ENCODE measurements around the gene FBN1. TPM values are rescaled to one million over a fixed set of nuclear protein-coding genes. Genes with fewer than 3 reads are reported as not detected.

Gene FBN1
- total RNA-seq, 1 experiment from 2014 or later, result 6.7 TPM

DNA sequence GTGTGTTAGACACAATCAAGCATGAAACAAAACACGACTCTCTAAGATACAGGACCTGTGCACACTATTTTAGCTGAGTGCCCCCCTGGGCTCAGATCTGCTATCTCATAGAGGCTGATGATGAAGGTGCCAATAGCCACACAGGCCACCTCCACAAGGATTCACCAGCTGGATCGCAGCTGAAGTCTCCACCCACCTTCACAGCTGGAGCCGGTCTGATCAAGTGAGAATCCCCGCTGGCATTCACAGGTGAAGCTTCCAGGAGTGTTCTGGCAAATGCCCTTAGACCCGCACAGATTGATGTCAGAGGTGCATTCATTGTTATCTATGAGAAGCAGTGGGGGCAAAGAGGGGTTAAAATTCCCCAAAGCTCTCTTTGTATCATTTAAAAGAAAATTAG is 224.1 kb downstream of the FBN1 start:
- H2AFZ ChIP-seq (ENCODE audit: low read length), result no peak overlapping the region
- H3F3A ChIP-seq (ENCODE audit: low read length, unreplicated experiment), result no peaks in the 10 kb centered on the region
- no peak overlapping the region for H3K4me2 ChIP-seq (ENCODE audit: low read length)
- no peaks in the 10 kb centered on the region for H3K27me3 ChIP-seq (ENCODE audit: low read length)
- BruUV-seq (replicated peaks), result no TSS peak
- no peak overlapping the region for H3K9ac ChIP-seq (ENCODE audit: low read length)
- ChIA-PET CTCF (no interaction called here), POLR2A (ENCODE audit: unreplicated experiment) (no interaction called here)
- intact Hi-C loops (cut with micrococcal nuclease), result no loop called here
- TF ChIP-seq EZH2 (IDR thresholded peaks at IDR 0.05; ENCODE audit: low read length, unreplicated experiment) (no peak), EZH2phosphoT487 (IDR thresholded peaks at IDR 0.05; ENCODE audit: borderline replicate concordance, low read length) (no peak)
- TF ChIP-seq, protein P1, sequence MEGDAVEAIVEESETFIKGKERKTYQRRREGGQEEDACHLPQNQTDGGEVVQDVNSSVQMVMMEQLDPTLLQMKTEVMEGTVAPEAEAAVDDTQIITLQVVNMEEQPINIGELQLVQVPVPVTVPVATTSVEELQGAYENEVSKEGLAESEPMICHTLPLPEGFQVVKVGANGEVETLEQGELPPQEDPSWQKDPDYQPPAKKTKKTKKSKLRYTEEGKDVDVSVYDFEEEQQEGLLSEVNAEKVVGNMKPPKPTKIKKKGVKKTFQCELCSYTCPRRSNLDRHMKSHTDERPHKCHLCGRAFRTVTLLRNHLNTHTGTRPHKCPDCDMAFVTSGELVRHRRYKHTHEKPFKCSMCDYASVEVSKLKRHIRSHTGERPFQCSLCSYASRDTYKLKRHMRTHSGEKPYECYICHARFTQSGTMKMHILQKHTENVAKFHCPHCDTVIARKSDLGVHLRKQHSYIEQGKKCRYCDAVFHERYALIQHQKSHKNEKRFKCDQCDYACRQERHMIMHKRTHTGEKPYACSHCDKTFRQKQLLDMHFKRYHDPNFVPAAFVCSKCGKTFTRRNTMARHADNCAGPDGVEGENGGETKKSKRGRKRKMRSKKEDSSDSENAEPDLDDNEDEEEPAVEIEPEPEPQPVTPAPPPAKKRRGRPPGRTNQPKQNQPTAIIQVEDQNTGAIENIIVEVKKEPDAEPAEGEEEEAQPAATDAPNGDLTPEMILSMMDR (conservative IDR thresholded peaks at IDR 0.05; ENCODE audit: low read depth, low read length), result no peak
- H3K4me3 ChIP-seq (ENCODE audit: low read length), result no peak overlapping the region
- no peaks in the 10 kb centered on the region for H3K79me2 ChIP-seq (ENCODE audit: low read length)
- ATAC-seq (no peak), DNase-seq (no peak)
- peaks cover 21% of the 10 kb centered on the region for H3K4me1 ChIP-seq (ENCODE audit: insufficient read depth, low read length)
- no peaks in the 10 kb centered on the region for H4K20me1 ChIP-seq (ENCODE audit: low read length)
- H3K9me2 ChIP-seq (replicated peaks; ENCODE audit: low read length), result no peaks in the 10 kb centered on the region
- H3K36me3 ChIP-seq (ENCODE audit: low read depth, low read length), result no peaks in the 10 kb centered on the region
- H3K9me3 ChIP-seq (ENCODE audit: low read length), result no peaks in the 10 kb centered on the region
- no peak overlapping the region for H3K27ac ChIP-seq (ENCODE audit: low read length)

DNA sequence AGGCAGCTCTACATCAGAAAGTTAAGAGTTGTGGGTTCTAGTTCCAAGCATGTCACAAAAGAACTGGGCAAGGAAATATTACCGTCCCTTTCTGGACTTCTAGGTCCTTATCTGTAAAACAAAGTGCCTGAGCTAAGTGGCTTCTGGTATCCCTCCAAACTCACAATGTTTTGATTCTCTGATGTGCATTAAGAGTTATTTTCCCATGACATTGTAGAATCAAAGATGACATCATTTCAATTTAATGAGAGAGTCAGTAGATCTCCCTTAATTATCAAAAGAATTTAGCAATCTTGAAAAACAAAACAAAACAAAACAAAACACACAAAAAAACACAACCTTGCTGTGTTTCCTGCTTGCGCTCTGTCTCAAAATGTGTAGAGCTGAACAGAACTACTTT is 225.6 kb downstream of the FBN1 start:
- BruUV-seq (replicated peaks), result no TSS peak
- Histone ChIP-seq H2AFZ (ENCODE audit: low read length) (no peak overlapping the region), H3K9ac (ENCODE audit: low read length) (no peak overlapping the region), H3K4me2 (ENCODE audit: low read length) (no peak overlapping the region), H3K4me1 (ENCODE audit: insufficient read depth, low read length) (peaks cover 29% of the 10 kb centered on the region), H4K20me1 (ENCODE audit: low read length) (no peaks in the 10 kb centered on the region), H3K9me2 (replicated peaks; ENCODE audit: low read length) (no peaks in the 10 kb centered on the region), H3K27ac (ENCODE audit: low read length) (no peak overlapping the region), H3K36me3 (ENCODE audit: low read depth, low read length) (no peaks in the 10 kb centered on the region), H3K79me2 (ENCODE audit: low read length) (no peaks in the 10 kb centered on the region), H3K4me3 (ENCODE audit: low read length) (no peak overlapping the region), H3F3A (ENCODE audit: low read length, unreplicated experiment) (no peaks in the 10 kb centered on the region), H3K9me3 (ENCODE audit: low read length) (no peaks in the 10 kb centered on the region), H3K27me3 (ENCODE audit: low read length) (no peaks in the 10 kb centered on the region)
- ChIA-PET CTCF (no interaction called here), POLR2A (ENCODE audit: unreplicated experiment) (no interaction called here)
- intact Hi-C loops (cut with micrococcal nuclease), result loop anchor here (5.0 kb wide), 1 partner anchor 42 kb away; no protein-coding TSS in a partner anchor
- ATAC-seq, result no peak
- DNase-seq, result no peak
- TF ChIP-seq EZH2 (IDR thresholded peaks at IDR 0.05; ENCODE audit: low read length, unreplicated experiment), result no peak
- TF ChIP-seq, protein P1 (conservative IDR thresholded peaks at IDR 0.05; ENCODE audit: low read depth, low read length), result no peak
- no peak for TF ChIP-seq EZH2phosphoT487 (IDR thresholded peaks at IDR 0.05; ENCODE audit: borderline replicate concordance, low read length)

DNA sequence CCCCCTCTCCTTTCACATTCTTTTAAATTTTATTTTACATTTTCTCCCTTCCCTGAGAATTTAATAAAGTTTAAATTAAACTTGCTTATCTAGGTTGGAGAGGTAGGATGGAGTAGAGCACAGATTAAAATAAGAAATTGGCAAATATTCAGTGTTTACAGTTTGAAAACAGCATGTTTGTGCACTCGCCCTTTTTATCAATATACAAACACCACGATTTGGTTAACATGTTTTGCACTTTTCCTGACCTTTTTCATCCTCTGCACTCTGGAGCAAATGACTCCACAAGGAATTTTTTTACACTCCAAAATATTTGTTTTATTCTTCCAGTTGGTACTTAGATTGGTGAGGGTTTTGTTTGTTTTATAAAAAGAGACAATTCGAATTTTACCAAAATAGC is 227.2 kb downstream of the FBN1 start:
- Histone ChIP-seq H3K79me2 (ENCODE audit: low read length) (no peaks in the 10 kb centered on the region), H3K36me3 (ENCODE audit: low read depth, low read length) (no peaks in the 10 kb centered on the region), H4K20me1 (ENCODE audit: low read length) (no peaks in the 10 kb centered on the region), H2AFZ (ENCODE audit: low read length) (no peak overlapping the region), H3K9me3 (ENCODE audit: low read length) (no peaks in the 10 kb centered on the region), H3F3A (ENCODE audit: low read length, unreplicated experiment) (no peaks in the 10 kb centered on the region), H3K4me3 (ENCODE audit: low read length) (no peak overlapping the region), H3K4me1 (ENCODE audit: insufficient read depth, low read length) (peaks cover 26% of the 10 kb centered on the region), H3K27me3 (ENCODE audit: low read length) (no peaks in the 10 kb centered on the region), H3K4me2 (ENCODE audit: low read length) (no peak overlapping the region), H3K9me2 (replicated peaks; ENCODE audit: low read length) (no peaks in the 10 kb centered on the region), H3K27ac (ENCODE audit: low read length) (no peak overlapping the region), H3K9ac (ENCODE audit: low read length) (no peak overlapping the region)
- no TSS peak for BruUV-seq (replicated peaks)
- TF ChIP-seq EZH2phosphoT487 (IDR thresholded peaks at IDR 0.05; ENCODE audit: borderline replicate concordance, low read length), result no peak
- TF ChIP-seq, protein P1 (conservative IDR thresholded peaks at IDR 0.05; ENCODE audit: low read depth, low read length), result no peak
- TF ChIP-seq EZH2 (IDR thresholded peaks at IDR 0.05; ENCODE audit: low read length, unreplicated experiment), result no peak
- intact Hi-C loops (cut with micrococcal nuclease), result loop anchor here (5.0 kb wide), 1 partner anchor 44 kb away; no protein-coding TSS in a partner anchor
- CTCF ChIA-PET, result no interaction called here
- ATAC-seq (no peak), DNase-seq (no peak)
- POLR2A ChIA-PET (ENCODE audit: unreplicated experiment), result no interaction called here
